Glutamatergic neuron (in vitro differentiated cells): ENCODE data around the gene PDE6C. TPM values are rescaled to one million over a fixed set of nuclear protein-coding genes. Genes with fewer than 3 reads are reported as not detected.

Experiments used
- DNase-seq: peaks from one replicate; pipeline ENCODE4 v3.0.0; 2022
- H3K27ac Mint-ChIP-seq: one replicate; pipeline ENCODE4 v1.8.0; 2020; ENCODE audit warnings: mild to moderate bottlenecking, mixed read lengths, inconsistent platforms; ENCODE audit not compliant: unreplicated experiment
- H3K27me3 Mint-ChIP-seq: one replicate; pipeline ENCODE4 v1.8.0; 2020; ENCODE audit warnings: mild to moderate bottlenecking, moderate library complexity, mixed read lengths, inconsistent platforms; ENCODE audit not compliant: unreplicated experiment
- H3K36me3 Mint-ChIP-seq: one replicate; pipeline ENCODE4 v1.8.0; 2020; ENCODE audit warnings: mild to moderate bottlenecking, mixed read lengths, inconsistent platforms; ENCODE audit not compliant: unreplicated experiment
- H3K4me1 Mint-ChIP-seq: one replicate; pipeline ENCODE4 v1.8.0; 2020; ENCODE audit warnings: mild to moderate bottlenecking, low read depth, mixed read lengths, inconsistent platforms; ENCODE audit not compliant: unreplicated experiment
- H3K4me3 Mint-ChIP-seq: one replicate; pipeline ENCODE4 v1.8.0; 2020; ENCODE audit warnings: mild to moderate bottlenecking, mixed read lengths, inconsistent platforms; ENCODE audit not compliant: unreplicated experiment
- H3K9me3 Mint-ChIP-seq: one replicate; pipeline ENCODE4 v1.8.0; 2020; ENCODE audit warnings: mild to moderate bottlenecking, moderate library complexity, mixed read lengths, inconsistent platforms; ENCODE audit not compliant: unreplicated experiment
- total RNA-seq: library from RNA; stranded (reverse); fragmentation: NEBNext Ultra II Directional; extraction: Animal tissue kit (Norgen Biotek cat#: 25700); gene quantifications from one replicate; pipeline ENCODE4 v1.2.1, GENCODE V29; 2021; ENCODE audit not compliant: unreplicated experiment
- TF ChIP-seq, protein P1 (sequence below): fragments of 200-600 bp; sonication (generic); IDR thresholded peaks from one replicate; pipeline ENCODE4 v1.5.0; 2021; ENCODE audit not compliant: partially characterized antibody, unreplicated experiment

PDE6C gene
- total RNA-seq, 1 donor from 2014 or later = not detected

DNA sequence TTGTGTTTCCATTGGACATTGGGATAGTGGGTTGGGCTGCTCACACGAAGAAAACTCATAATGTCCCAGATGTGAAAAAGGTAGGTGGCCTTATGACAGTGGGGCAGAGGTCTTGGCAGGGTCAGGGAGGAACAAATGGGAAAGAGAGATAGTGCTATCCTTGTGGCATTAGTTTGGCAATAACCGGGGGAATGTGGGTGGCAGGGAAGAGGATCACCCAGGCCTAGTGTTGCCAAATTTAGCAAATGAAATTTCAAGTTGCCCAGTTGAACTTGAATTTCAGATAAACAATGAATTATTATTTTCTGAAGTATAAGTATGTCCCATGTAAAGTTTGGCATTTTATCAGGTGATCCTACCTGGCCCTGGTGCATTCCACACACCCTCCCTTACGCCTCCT, 789 bp downstream of the PDE6C start:
- H3K27me3 Mint-ChIP-seq = peaks cover 4% of the 10 kb centered on the region
- peaks cover 4% of the 10 kb centered on the region for H3K36me3 Mint-ChIP-seq
- DNase-seq = no peak
- peaks cover 1% of the 10 kb centered on the region for H3K9me3 Mint-ChIP-seq
- no peak overlapping the region for H3K4me3 Mint-ChIP-seq
- H3K4me1 Mint-ChIP-seq = no peaks in the 10 kb centered on the region
- H3K27ac Mint-ChIP-seq = no peak overlapping the region
- TF ChIP-seq, protein P1, sequence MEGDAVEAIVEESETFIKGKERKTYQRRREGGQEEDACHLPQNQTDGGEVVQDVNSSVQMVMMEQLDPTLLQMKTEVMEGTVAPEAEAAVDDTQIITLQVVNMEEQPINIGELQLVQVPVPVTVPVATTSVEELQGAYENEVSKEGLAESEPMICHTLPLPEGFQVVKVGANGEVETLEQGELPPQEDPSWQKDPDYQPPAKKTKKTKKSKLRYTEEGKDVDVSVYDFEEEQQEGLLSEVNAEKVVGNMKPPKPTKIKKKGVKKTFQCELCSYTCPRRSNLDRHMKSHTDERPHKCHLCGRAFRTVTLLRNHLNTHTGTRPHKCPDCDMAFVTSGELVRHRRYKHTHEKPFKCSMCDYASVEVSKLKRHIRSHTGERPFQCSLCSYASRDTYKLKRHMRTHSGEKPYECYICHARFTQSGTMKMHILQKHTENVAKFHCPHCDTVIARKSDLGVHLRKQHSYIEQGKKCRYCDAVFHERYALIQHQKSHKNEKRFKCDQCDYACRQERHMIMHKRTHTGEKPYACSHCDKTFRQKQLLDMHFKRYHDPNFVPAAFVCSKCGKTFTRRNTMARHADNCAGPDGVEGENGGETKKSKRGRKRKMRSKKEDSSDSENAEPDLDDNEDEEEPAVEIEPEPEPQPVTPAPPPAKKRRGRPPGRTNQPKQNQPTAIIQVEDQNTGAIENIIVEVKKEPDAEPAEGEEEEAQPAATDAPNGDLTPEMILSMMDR = no peak

DNA sequence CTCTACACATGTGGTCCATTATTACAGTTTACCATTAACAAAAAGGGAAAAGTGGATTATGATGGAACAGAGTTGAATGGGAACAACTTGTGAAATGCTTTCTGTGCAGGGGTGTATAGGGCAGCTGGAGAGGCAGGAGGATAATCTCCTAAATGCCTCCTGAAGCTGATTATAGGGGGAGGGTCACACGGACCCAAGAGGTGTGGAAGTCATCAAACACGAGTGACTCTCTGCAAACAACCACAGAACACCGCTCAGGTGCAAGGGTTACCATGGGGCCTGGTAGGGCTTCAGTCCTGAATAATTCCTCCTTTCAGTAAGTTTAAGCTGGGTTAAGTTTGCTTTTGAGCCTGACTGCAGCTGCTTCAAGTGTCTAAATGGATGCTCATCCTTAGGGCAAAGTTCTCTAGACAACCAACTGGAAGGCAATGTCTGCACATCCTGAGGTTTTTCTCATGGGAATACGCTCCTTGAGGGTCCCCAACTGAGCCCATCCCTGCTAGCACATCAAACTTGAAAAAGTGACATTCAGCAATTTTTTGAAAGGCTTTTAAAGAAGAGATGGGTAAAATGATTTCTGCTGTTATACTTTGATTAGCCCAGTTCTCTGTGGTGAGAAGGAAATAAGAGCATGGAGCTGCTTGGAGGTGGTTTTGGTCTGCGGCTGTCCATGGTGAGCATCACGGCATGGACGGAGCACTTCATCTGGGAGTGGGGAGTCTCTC, 1.9 kb downstream of the PDE6C start:
- no peak overlapping the region for H3K27ac Mint-ChIP-seq
- H3K36me3 Mint-ChIP-seq = peaks cover 4% of the 10 kb centered on the region
- no peak overlapping the region for H3K4me3 Mint-ChIP-seq
- TF ChIP-seq, protein P1 = no peak
- H3K9me3 Mint-ChIP-seq = peaks cover 1% of the 10 kb centered on the region
- H3K4me1 Mint-ChIP-seq = no peaks in the 10 kb centered on the region
- peaks cover 4% of the 10 kb centered on the region for H3K27me3 Mint-ChIP-seq
- DNase-seq = no peak

DNA sequence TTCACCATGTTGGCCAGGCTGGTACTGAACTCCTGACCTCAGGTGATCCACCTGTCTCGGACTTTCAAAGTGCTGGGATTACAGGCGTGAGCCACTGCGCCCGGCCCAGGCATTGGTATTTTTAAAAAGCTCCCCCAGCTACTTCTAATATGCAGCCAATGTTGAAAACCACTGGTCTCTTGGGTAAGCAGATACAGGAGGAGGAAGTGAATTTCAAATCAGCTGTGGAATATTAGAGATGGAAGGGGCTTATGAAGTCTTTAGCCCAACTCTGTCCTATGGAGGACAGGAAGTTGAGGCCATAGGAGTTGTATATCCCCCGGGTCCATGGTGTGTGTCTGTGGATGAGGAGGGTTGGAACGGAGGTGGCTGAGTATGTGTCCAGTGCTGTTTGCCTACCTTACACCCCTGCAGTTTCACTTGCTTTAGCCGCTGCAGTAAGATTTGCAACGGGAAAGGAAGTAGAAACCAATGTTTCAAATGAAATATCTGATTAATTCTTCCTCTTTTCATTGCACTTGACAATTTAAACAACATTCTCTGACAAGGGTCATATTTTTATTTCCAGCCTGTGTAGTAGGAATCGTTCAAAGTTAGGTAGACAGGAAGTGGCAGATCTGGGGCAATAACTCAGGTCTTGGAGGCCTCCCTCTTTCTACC, 3.4 kb downstream of the PDE6C start:
- no peak for DNase-seq
- peaks cover 1% of the 10 kb centered on the region for H3K9me3 Mint-ChIP-seq
- H3K4me3 Mint-ChIP-seq = no peak overlapping the region
- TF ChIP-seq, protein P1 = no peak
- H3K36me3 Mint-ChIP-seq = peaks cover 4% of the 10 kb centered on the region
- no peaks in the 10 kb centered on the region for H3K4me1 Mint-ChIP-seq
- peaks cover 2% of the 10 kb centered on the region for H3K27me3 Mint-ChIP-seq
- H3K27ac Mint-ChIP-seq = no peak overlapping the region

DNA sequence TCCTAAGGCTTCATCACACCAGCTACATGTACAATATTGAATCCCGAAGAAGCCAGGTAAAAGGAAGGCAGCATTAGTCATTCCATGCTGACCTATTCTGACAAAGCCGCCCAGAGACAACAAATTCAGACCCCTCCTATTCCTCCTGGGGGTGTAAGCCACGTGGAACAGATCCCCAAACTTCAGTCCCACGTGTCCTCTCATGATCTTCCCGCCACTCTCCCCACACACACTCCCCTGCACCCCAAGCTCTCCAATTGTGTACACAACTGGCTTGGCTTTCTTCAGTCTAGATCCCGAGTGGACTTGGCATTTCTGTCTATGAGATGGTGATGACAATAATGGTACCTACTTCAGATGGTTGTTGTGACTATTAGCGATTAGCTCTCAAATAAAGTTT, 8.6 kb downstream of the PDE6C start:
- peaks cover 4% of the 10 kb centered on the region for H3K36me3 Mint-ChIP-seq
- no peak for DNase-seq
- no peaks in the 10 kb centered on the region for H3K9me3 Mint-ChIP-seq
- H3K27me3 Mint-ChIP-seq = peaks cover 2% of the 10 kb centered on the region
- TF ChIP-seq, protein P1 = no peak
- H3K4me1 Mint-ChIP-seq = no peaks in the 10 kb centered on the region
- H3K27ac Mint-ChIP-seq = no peak overlapping the region
- no peak overlapping the region for H3K4me3 Mint-ChIP-seq

DNA sequence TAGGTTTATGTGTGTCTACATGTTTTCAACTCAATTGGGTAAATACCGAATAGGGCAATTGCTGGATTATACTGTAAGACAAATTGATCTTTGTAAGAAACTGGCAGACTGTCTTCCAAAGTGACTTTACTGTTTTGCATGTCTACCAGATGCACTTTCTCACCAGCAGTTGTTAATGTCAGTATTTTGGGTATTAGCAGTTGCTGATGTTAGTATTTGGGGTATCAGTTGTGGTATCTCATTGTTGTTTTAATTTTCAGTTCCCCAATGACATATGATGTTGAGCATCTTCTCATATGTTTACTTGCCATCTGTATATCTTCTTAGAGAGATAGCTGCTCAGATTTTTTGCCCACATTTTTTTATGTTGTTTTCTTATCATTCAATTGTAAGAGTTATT, 10.6 kb downstream of the PDE6C start:
- Mint-ChIP-seq H3K4me1 (no peaks in the 10 kb centered on the region), H3K9me3 (no peaks in the 10 kb centered on the region), H3K36me3 (peaks cover 4% of the 10 kb centered on the region), H3K27me3 (peaks cover 2% of the 10 kb centered on the region), H3K4me3 (no peak overlapping the region), H3K27ac (no peak overlapping the region)
- no peak for DNase-seq
- TF ChIP-seq, protein P1 = no peak
